PFSK-1 (cell line): ENCODE data around the gene CLDN6.
A peak's percentile ranks its signal among the peaks of the same experiment; 100 is the strongest.

Experiments used
- FOXP2 ChIP-seq: optimal IDR thresholded peaks from 2 replicates; pipeline ENCODE3; 2011; ENCODE audit warnings: borderline replicate concordance, control low read depth, inconsistent platforms; ENCODE audit not compliant: insufficient read depth; ENCODE audit errors: extremely low read length, extremely low read depth
- POLR2AphosphoS5 ChIP-seq: IDR thresholded peaks from 2 replicates; pipeline ENCODE4 v1.6.1; 2012; ENCODE audit warnings: low read depth, mild to moderate bottlenecking, control low read depth, low read length, moderate library complexity
- REST ChIP-seq, 2 experiments: IDR thresholded peaks; 2 replicates each; pipeline versions ENCODE4 v1.6.1 to v1.8.0; 2011 to 2012; ENCODE audit warnings: low read depth in 2 of 2, low read length in 2 of 2, control low read depth in 1 of 2, inconsistent platforms in 1 of 2, mild to moderate bottlenecking in 1 of 2, moderate library complexity in 1 of 2; ENCODE audit not compliant: insufficient read depth in 1 of 2
- SIN3A ChIP-seq: IDR thresholded peaks from 2 replicates; pipeline ENCODE4 v1.6.1; 2012; ENCODE audit warnings: mild to moderate bottlenecking, low read length, moderate library complexity, borderline replicate concordance; ENCODE audit not compliant: insufficient read depth
- TAF1 ChIP-seq: IDR thresholded peaks from 2 replicates; pipeline ENCODE4 v1.6.1; 2012; ENCODE audit warnings: low read length, control low read depth, borderline replicate concordance; ENCODE audit not compliant: insufficient read depth

- TF ChIP-seq SIN3A (peak; percentile 7; the same call in 1 of the 2 replicates), REST (IDR thresholded peaks at IDR 0.05; ENCODE audit: insufficient read depth in 1 of 2, low read depth in 2 of 2, low read length in 2 of 2) (no peak), POLR2AphosphoS5 (0 out of 2 replicates have a peak, but pooled peaks have one; percentile 31), FOXP2 (no peak), TAF1 (no peak)
Measured at GRCh38 chr16:3020604-3021448, 2.8 kb upstream of the CLDN6 start.
